Upper lobe of right lung (tissue), 1 donor: ENCODE measurements around the gene GSK3A. TPM values are rescaled to one million over a fixed set of nuclear protein-coding genes. Genes with fewer than 3 reads are reported as not detected.

Experiments used
- ATAC-seq: fragments of 200-7000 bp; cut with Tn5 transposase; one replicate; pipeline ENCODE4 v1.9.1; 2020; ENCODE audit warnings: mild to moderate bottlenecking, moderate library complexity
- DNase-seq: peaks from one replicate; pipeline ENCODE4 v3.0.0-alpha.2; 2020
- H3K27ac ChIP-seq: fragments of 200-600 bp; one replicate; pipeline ENCODE4 v1.8.0; 2022
- H3K27me3 ChIP-seq: fragments of 200-600 bp; one replicate; pipeline ENCODE4 v1.8.0; 2022; ENCODE audit warnings: mild to moderate bottlenecking
- H3K36me3 ChIP-seq: fragments of 200-600 bp; one replicate; pipeline ENCODE4 v1.8.0; 2022
- H3K4me1 ChIP-seq: fragments of 200-600 bp; one replicate; pipeline ENCODE4 v1.8.0; 2022
- H3K4me3 ChIP-seq: fragments of 200-600 bp; one replicate; pipeline ENCODE4 v1.8.0; 2022; ENCODE audit warnings: mild to moderate bottlenecking
- H3K9me3 ChIP-seq: fragments of 200-600 bp; one replicate; pipeline ENCODE4 v1.8.0; 2022
- intact Hi-C: fragments of 100-400 bp; cut with DNase I; formaldehyde crosslinking; loops from one replicate; pipeline ENCODE4 v1.11.0; 2022
- total RNA-seq: library from RNA; stranded (reverse); fragmentation: NEBNext Ultra II Directional; extraction: Animal tissue kit (Norgen Biotek cat#: 25700); gene quantifications from one replicate; pipeline ENCODE4 v1.2.1, GENCODE V29; 2021
- TF ChIP-seq, protein P1 (sequence below): fragments of 200-600 bp; IDR thresholded peaks from one replicate; pipeline ENCODE4 v1.8.0; 2022; ENCODE audit warnings: antibody characterized with exemption
- donor health status: DM: no; HTN: yes; CAD: no; lungs with severe emphysema.

The GSK3A gene
- total RNA-seq, 1 donor from 2014 or later, result 38.7 TPM

GRCh38 chr19:42193706-42194105 is 48.7 kb downstream of the GSK3A start:
- intact Hi-C loops, result no loop called here
- Histone ChIP-seq H3K36me3 (peaks cover 7% of the 10 kb centered on the region), H3K4me1 (peaks cover 4% of the 10 kb centered on the region), H3K4me3 (no peak overlapping the region), H3K27ac (no peak overlapping the region), H3K9me3 (no peaks in the 10 kb centered on the region), H3K27me3 (no peaks in the 10 kb centered on the region)
- ATAC-seq, result no peak
- no peak for DNase-seq
- TF ChIP-seq, protein P1, sequence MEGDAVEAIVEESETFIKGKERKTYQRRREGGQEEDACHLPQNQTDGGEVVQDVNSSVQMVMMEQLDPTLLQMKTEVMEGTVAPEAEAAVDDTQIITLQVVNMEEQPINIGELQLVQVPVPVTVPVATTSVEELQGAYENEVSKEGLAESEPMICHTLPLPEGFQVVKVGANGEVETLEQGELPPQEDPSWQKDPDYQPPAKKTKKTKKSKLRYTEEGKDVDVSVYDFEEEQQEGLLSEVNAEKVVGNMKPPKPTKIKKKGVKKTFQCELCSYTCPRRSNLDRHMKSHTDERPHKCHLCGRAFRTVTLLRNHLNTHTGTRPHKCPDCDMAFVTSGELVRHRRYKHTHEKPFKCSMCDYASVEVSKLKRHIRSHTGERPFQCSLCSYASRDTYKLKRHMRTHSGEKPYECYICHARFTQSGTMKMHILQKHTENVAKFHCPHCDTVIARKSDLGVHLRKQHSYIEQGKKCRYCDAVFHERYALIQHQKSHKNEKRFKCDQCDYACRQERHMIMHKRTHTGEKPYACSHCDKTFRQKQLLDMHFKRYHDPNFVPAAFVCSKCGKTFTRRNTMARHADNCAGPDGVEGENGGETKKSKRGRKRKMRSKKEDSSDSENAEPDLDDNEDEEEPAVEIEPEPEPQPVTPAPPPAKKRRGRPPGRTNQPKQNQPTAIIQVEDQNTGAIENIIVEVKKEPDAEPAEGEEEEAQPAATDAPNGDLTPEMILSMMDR, result no peak

DNA sequence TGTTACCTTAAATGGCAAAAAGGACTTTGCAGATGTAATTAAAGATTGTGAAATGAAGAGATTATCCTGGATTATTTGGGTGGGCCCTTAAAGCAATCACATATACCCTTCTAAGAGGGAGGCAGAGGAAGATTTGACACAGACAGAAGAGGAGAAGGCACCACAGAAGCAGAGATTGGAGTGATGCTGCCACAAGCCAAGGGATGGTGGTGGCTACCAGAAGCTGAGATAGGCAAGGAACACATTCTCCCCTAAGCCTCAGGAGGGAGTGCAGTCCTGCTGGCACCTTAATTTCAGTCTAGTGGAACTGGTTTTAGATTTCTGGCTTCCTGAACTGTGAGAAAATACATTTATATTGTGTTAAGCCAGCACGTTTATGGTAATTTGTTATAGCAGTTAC is 49.1 kb downstream of the GSK3A start:
- Histone ChIP-seq H3K9me3 (no peaks in the 10 kb centered on the region), H3K36me3 (peaks cover 3% of the 10 kb centered on the region), H3K4me1 (peaks cover 4% of the 10 kb centered on the region), H3K4me3 (no peak overlapping the region), H3K27me3 (no peaks in the 10 kb centered on the region), H3K27ac (no peak overlapping the region)
- ATAC-seq, result no peak
- DNase-seq, result no peak
- TF ChIP-seq, protein P1, result no peak
- intact Hi-C loops, result no loop called here

DNA sequence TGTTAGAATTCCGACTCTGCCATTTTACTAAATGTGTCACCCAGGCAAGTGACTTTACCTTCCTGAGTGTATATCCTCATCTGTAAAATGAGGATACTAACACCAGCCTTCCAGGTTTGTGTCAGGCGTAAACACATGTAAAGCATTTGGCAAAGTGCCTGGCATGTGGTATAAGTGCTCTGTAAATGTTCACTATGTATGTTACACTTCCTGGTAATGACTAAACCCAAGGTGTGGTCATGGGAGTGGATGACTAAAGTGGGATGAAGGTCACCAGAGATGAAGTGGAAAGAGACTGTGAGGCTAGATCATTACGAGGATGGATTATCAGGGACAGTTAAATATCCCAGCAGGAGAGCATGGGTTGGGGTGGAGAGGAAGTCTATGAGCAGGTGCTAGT is 50.5 kb downstream of the GSK3A start:
- intact Hi-C loops, result no loop called here
- peak; percentile 83 for ATAC-seq
- Histone ChIP-seq H3K27me3 (no peaks in the 10 kb centered on the region), H3K9me3 (no peaks in the 10 kb centered on the region), H3K36me3 (no peaks in the 10 kb centered on the region), H3K4me1 (no peaks in the 10 kb centered on the region), H3K4me3 (no peak overlapping the region), H3K27ac (no peak overlapping the region)
- TF ChIP-seq, protein P1, result no peak
- no peak for DNase-seq

DNA sequence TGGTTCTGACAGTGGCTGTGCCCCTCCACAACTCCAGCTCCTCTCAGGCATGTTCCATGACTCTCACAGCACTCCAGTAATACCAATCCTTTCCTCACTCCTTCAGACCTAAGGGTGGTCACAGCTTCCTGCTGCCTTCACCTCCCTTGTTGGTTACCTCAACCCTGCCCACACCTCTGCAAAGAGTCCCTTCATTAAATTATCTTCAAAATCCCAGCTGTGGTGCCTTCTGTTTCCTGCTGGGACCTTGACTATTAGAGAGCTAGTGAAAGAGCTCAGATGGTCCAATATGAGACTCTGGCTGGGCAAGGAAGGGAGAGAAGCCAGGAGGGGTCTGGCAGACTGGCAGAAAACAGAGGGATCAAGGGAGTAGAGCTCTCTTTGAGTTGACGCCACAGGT is 51.1 kb downstream of the GSK3A start:
- no peak overlapping the region for H3K4me3 ChIP-seq
- TF ChIP-seq, protein P1, result no peak
- ATAC-seq (no peak), DNase-seq (no peak)
- no peaks in the 10 kb centered on the region for H3K4me1 ChIP-seq
- H3K9me3 ChIP-seq, result no peaks in the 10 kb centered on the region
- H3K27ac ChIP-seq, result no peak overlapping the region
- intact Hi-C loops, result no loop called here
- H3K27me3 ChIP-seq, result no peaks in the 10 kb centered on the region
- H3K36me3 ChIP-seq, result no peaks in the 10 kb centered on the region

DNA sequence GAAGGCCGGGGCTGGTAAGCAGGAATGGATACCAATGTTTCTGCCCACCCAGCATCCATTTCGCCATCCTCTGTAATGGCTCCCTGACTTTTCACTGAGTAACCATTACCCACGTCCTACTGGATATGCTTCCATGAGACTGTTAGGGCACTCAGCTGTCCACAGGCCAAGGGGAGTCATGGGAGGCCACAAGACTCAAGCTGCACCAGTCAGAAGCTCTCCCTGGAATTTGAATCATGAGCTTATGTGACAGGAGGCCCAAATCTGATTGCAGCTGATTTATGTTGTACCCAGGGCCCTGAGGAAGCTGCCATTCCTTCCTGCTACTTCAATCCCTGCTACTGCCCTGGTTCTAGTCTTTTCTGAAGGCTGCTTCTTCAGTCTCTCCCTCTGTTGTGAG is 53.3 kb downstream of the GSK3A start:
- ATAC-seq, result no peak
- H3K9me3 ChIP-seq, result no peaks in the 10 kb centered on the region
- intact Hi-C loops, result loop anchor here (10.0 kb wide), 1 partner anchor 54 kb away; the partner anchor contains the start of gene POU2F2
- no peak overlapping the region for H3K4me3 ChIP-seq
- H3K36me3 ChIP-seq, result no peaks in the 10 kb centered on the region
- no peak overlapping the region for H3K27ac ChIP-seq
- TF ChIP-seq, protein P1, result no peak
- H3K27me3 ChIP-seq, result no peaks in the 10 kb centered on the region
- H3K4me1 ChIP-seq, result no peaks in the 10 kb centered on the region
- DNase-seq, result no peak

DNA sequence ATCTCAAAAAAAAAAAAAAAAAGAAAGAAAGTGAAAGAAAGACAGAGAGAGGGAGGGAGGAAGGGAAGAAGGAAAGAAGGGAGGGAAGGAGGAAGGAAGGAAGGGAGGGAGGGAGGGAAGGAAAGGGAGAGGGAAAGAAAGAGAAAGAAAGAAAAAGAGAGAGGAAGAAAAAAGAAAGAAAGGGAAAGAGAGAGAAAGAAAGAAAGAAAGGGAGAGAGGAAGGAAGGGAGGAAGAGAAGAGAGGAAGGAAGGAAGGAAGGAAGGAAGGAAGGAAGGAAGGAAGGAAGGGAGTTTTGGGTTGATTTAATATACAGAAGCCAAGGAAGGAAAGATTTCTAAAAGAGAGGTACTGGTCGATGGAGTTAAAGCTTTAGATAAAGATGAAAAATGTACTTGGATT is 53.7 kb downstream of the GSK3A start:
- Histone ChIP-seq H3K4me1 (no peaks in the 10 kb centered on the region), H3K9me3 (no peaks in the 10 kb centered on the region), H3K36me3 (no peaks in the 10 kb centered on the region), H3K27ac (no peak overlapping the region), H3K4me3 (no peak overlapping the region), H3K27me3 (no peaks in the 10 kb centered on the region)
- no peak for ATAC-seq
- TF ChIP-seq, protein P1, result no peak
- intact Hi-C loops, result loop anchor here (10.0 kb wide), 1 partner anchor 54 kb away; the partner anchor contains the start of gene POU2F2
- no peak for DNase-seq
